Frontal cortex (tissue), 4 donors: Measurements from ENCODE around the gene MED12L. TPM values are rescaled to one million over a fixed set of nuclear protein-coding genes. Genes with fewer than 3 reads are reported as not detected.

Experiments
- DNase-seq, 2 donors: peaks; one replicate each; pipeline ENCODE4 v3.0.0; 2012; ENCODE audit warnings: low spot score in 2 of 2
- FAIRE-seq: peaks from 2 replicates; lab custom pipeline; 2012; peaks lifted over from hg19 to GRCh38; lab: Jason Lieb, UNC
- total RNA-seq: library from RNA; depleted of rRNA; stranded (reverse); fragments of >200 nt; gene quantifications from one replicate; pipeline ENCODE4 v1.2.3, GENCODE V29; 2014
- donor health status: control.
- donor health status: control.
- donor health status: control.

MED12L gene
- total RNA-seq, 1 donor from 2014 or later: 6.1 TPM

- FAIRE-seq (no peak), DNase-seq (no peak)
Measured at GRCh38 chr3:151426341-151426657, 340.8 kb downstream of the MED12L start.

- FAIRE-seq (no peak), DNase-seq (no peak)
Measured at GRCh38 chr3:151428386-151428785, 342.9 kb downstream of the MED12L start.

GRCh38 chr3:151430821-151431484 is 345.5 kb downstream of the MED12L start:
- DNase-seq (no peak), FAIRE-seq (no peak)

DNA sequence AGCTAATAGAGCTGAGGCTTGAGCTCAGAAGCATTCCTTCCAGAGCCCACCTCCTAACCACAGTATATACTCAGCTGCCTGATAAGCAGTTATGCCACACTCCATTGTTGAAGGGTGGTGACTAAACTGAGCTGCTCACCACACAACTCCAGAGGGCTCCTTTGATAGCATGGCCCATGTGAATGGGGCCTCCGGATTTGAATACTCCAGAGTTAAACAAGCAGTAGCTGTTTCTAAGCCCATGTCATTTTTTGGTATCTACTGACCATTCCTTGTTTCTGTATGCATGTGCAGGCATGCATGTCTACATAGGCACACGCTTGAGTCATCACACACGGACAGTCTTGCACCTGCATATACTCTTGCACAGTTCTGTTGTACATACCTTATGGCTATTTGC is 346.5 kb downstream of the MED12L start:
- FAIRE-seq: no peak
- no peak for DNase-seq

DNA sequence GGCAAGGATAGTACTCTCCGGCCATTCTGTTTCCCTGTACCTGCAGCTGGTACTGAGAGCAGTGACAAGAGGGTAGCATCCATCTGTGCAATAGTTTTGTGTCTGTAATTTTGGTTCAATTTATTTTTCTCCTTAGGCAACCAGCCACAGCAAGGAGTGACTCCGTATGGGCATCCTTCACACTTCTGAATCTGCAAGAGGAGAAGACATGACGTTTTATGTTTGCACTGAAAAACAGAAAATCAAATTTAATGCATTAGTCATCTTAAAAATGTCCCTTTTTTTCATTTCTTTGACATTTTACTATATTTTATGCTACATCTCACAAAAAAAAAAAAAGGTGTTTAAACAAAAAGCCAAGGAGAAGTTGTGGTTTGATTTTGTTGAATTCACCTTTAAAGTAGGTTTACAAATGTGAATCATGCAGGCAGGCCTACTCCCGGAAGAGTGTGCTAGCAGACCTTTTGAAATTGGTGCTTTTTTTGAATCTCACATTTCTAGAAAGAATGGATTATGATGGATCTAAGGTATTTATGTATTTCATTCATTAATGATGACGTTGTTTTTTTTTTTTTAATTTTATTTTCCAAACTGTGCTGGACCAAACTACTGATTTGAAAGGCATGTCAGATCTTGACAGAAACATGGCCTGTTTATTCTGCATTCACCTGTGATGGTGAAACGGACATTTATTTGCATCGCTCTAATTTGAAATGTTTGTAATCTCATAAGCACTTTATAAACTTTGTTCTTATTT is 347.3 kb downstream of the MED12L start:
- DNase-seq (no peak), FAIRE-seq (no peak)

- FAIRE-seq (no peak), DNase-seq (no peak)
Measured at GRCh38 chr3:151434151-151434890, 348.9 kb downstream of the MED12L start.

DNA sequence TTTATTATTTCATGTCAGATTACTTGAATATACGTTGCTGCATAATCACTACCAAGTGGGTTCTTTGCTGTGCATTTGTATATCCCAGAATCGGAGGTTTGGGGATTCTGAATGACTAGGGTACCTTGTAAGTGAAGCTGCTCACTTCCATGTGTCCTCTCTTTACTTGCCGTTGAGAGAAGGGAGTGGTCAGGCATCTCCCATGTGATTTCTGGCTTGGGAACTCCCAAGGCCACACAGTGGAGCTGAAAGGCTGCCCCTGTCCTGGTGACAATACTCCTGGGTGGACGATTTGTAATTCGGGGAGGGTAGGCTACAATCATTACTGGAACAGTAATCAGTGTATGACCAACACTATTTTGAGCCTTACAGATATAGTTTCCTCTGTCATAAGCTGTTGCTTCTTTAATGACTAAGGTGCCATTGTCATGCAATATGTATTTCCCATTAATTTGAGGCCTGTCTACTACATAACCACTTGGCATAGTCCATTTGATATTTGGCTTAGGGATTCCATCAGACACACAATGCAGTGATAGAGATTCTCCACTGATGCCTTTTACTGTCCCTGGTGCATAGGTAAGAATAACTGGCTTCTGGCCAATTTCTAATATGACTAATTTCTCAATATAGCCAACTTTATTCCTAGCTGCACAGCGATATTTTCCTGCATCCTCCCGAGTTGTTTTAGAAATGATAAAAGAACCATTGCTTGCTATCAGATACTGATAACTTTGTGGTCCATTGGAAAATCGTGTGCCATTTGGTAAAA is 351.4 kb downstream of the MED12L start:
- no peak for FAIRE-seq

GRCh38 chr3:151437906-151438305 is 352.4 kb downstream of the MED12L start:
- no peak for DNase-seq
- no peak for FAIRE-seq

More for the DNA sequence above, 351.4 kb downstream of the MED12L start:
- no peak for DNase-seq

DNA sequence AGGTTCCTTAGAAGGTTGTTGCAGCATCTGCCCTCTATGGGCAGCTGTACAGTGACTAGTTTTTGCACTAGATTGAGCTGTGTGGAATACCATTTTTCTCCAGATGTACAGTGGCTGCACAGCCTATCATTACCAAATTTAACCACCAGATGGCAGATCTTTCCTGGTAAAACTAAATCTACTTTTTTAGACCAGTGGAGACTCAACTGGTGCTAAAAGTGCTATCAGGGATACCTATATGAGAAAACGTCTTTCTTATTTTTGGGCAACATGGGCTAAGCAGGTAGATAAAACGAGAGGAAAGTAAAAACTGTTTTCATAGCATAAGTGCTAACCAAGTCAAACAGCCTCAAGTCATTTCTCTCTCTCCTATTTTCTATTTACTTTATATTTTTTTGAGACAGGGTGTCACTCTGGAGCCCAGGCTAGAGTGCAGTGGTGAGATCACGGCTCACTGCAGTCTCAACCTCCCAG is 354.2 kb downstream of the MED12L start:
- FAIRE-seq (peak; percentile 91), DNase-seq (peak; percentile 28 to 48)

DNA sequence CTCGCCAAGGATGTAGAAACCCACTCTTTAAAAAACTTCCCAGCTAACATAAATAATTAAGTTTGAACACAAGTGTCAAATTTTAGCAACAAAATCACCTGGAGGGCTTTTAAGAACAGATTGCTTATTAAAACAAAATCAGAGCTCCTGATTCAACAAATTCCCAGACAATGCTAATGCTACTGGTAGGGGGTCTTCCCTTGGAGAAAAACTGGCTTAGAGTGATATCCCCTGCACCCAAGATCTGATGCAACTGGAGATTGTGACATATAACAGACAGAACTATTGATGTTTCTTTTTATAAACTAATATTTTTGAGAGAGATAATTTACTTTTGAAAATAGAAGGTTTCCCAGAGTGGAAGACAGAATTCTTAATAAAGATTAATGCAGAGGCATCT is 355.5 kb downstream of the MED12L start:
- FAIRE-seq (no peak), DNase-seq (no peak)

- DNase-seq (no peak), FAIRE-seq (no peak)
Measured at GRCh38 chr3:151443583-151443982, 358.1 kb downstream of the MED12L start.

DNA sequence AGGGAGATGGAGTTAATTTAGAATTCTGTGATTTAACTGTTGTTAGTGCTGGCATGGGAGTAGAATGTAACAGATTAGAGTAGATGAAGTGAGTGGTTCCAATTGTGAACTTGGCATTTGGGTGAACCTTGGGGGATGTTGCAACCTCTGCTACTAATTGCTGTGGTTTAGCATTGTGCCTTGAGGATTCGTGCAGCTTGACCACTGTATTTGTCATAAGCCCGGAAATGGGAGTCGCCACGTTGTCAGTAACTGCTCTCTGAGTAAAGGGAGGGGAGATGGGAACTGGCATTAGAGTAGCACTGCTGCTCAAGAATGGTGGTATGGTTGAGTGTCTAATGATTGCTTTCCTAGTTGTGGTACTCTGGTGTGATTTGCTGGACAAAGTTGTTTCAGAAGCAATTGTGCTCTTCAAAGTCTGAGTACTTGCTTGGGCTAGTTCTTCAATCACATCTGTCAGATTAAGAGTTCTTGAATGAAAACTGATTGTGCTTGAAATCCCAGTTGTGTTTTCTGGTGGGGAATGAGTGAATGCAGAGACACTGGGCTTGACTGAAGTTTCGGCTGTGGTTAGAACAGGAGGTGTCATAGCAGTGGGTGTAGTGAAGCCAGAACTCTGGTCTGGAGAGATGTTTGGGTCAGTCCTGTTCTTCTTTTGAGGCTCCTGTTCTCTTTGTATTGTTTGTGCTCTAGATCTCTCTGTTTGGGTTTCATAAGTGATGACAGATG is 360.0 kb downstream of the MED12L start:
- no peak for FAIRE-seq
- DNase-seq: no peak

- no peak for DNase-seq
- no peak for FAIRE-seq
Measured at GRCh38 chr3:151446002-151446340, 360.5 kb downstream of the MED12L start.

GRCh38 chr3:151452368-151452767 is 366.9 kb downstream of the MED12L start:
- DNase-seq (no peak), FAIRE-seq (no peak)

GRCh38 chr3:151452841-151453240 is 367.4 kb downstream of the MED12L start:
- no peak for FAIRE-seq
- no peak for DNase-seq

DNA sequence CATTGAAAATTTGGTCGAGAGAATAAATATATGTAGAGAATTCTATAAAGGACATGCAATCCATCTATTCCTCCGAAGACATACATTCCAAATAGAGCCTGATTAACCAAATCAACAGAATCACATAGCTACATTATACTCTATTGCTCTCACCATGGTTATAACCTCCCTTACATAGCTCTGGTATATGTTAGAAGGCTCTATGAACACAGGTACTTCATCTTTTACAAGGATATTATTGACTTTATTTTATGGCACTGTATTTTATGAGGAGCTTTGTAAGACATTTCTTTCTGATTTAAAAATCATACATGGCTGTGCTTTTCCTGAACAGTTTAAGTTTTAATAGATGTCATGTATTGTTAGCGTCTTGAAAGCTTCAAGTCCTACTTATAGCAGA is 370.6 kb downstream of the MED12L start:
- no peak for DNase-seq
- no peak for FAIRE-seq

DNA sequence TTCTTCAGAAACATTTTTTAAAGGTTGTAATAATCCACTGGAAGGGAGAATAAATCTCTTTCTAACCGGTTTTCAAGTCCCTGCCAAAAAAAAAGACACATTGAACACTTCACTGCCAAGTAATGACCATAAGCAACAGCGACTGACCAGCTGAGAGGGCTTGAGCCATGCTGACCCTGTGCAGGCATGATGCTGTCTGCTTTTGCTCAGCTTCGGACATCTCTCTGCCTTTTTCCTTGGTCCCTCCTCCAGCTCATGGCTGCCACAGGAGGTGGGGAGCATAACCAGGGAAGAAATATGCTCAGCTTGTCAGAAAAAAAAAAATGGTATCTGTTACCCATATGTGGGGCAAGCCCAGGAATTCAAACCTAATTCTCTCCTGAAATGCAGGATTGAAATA is 373.9 kb downstream of the MED12L start:
- FAIRE-seq (no peak), DNase-seq (no peak)

DNA sequence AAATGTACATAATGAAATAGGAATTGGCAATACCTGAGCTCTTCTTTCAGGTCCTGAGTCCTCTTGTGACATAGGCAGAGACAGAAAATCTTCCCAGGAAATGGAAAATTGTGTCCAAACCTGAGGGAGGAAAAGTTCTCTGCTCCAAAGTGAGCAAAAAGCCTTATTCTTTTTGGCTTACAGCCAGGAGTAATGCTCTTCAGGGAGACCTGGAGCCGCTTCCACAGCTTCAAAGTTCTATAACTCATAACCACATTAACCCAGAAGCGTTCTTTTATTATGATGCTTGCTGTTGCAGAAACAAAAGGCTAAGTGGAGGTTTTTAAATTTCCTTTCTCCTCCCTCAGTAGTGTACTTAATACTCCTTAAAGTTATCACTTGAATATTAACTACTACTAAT is 374.8 kb downstream of the MED12L start:
- DNase-seq: no peak
- no peak for FAIRE-seq

- DNase-seq: peak in 1 of 2 donors; percentile 49
- no peak for FAIRE-seq
Measured at GRCh38 chr3:151460774-151461450, 375.4 kb downstream of the MED12L start, which contains the start of gene IGSF10. Gene IGSF10 (minus strand): TSS chr3:151461061. CDS start chr3:151458709, 2,352 bp downstream.
